ENCODE data around the gene ATP6V0B. TPM values are rescaled to one million over a fixed set of nuclear protein-coding genes. Genes with fewer than 3 reads are reported as not detected.
A peak's percentile ranks its signal among the peaks of the same experiment; 100 is the strongest.

Gene ATP6V0B
- total and polyA plus RNA-seq, 2 of the 13 experiments (the other 11 are each of a cell fraction or from before 2014, with no cell fraction given): 157 to 161 TPM

DNA sequence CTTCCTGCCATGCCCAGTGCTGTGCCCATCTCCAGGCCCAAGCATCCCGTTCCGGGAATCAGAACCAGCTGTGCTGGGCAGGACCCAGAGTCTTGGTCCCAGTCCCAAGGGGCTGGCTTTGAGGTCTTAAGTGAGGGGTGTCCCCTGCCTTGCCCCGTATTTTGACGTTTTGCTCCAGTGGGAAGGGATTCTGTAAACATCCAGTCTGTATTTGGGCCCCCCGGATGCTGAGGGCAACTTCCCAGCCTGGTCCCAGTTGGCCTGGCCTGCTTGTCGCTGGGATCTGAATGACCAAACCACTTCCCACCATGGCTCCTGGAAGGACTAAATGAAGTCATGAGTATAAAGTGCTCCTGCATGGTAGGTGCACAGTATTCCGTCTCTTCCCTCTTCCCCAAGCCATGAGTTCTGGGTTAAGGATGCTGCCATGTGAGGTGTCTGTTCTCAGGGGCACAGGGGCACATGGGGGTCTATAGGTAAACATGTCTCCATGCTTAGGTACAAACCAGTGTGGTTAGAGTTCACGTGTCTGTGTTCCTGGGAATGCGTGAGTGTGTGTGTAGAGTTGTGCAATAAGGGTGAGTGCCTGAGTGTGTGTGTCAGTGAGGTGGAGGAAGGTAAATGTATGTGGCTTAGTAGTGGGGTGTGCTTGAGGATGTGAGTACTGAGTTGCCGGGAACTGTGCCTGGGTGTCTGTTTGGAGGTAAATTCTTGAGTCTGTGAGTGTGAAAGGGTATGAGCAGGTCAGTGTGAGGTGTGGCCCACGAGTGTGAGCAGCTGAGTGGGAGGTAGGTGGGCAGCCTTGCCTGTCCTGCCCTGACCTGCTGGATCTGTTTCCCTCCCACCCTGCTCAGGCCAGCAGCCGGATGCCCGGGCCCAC, 5.7 kb downstream of the ATP6V0B start (continued):
- TF ChIP-seq EP300 (IDR thresholded peaks at IDR 0.05; ENCODE audit: low read depth in 2 of 2, low read length in 2 of 2) (no peak), EP300 (CRISPR knock-in tag; IDR thresholded peaks at IDR 0.05; ENCODE audit: borderline replicate concordance) (no peak), ZNF276 (CRISPR knock-in tag; IDR thresholded peaks at IDR 0.05; ENCODE audit: low read depth) (peak; percentile 37; the same call in 1 of the 2 replicates), ZNF616 (CRISPR knock-in tag; IDR thresholded peaks at IDR 0.05; ENCODE audit: low read depth) (no peak), GTF3A (CRISPR knock-in tag; conservative IDR thresholded peaks at IDR 0.05) (0 out of 2 replicates have a peak, but pooled peaks have one; percentile 31)

- no peak for FAIRE-seq
- peak overlapping the region; percentile 76 for H3K9ac ChIP-seq (ENCODE audit: insufficient read depth, low read depth, low read length)
Measured at GRCh38 chr1:43981135-43981491, 6.4 kb downstream of the ATP6V0B start.

More at GRCh38 chr1:43981135-43981491, 6.4 kb downstream of the ATP6V0B start:
- POLR2A ChIA-PET: interaction anchor here (1.2 kb wide), 1 partner anchor 8 kb away, joined by 3 read pairs; no protein-coding TSS in a partner anchor
- intact Hi-C loops (cut with micrococcal nuclease; ENCODE audit: unreplicated experiment) (no loop called here), in situ Hi-C loops (cut with HindIII; ENCODE audit: extremely low pct_ligation_motif_present, low pct_unique_long_range_greater_than_20kb) (no loop called here)
- H3K36me3 ChIP-seq (replicated peaks in 1 of 2; ENCODE audit: control insufficient read depth in 1 of 2, insufficient read depth in 2 of 2, low read length in 2 of 2): peaks cover 20 to 48% of the 10 kb centered on the region in 2 experiments
- no peak for DNase-seq (ENCODE audit: low spot score)
- BruUV-seq (replicated peaks): no TSS peak
- H3K4me2 ChIP-seq (ENCODE audit: low read depth, low read length): peak overlapping the region; percentile 91
- 95% methylated on average over 14 of the region's 20 CpGs for WGBS (ENCODE audit: low lambda C conversion rate)
- H3K27me3 ChIP-seq (ENCODE audit: control insufficient read depth in 1 of 2, insufficient read depth in 2 of 2, low read length in 2 of 2): no peaks in the 10 kb centered on the region
- H3K4me1 ChIP-seq (ENCODE audit: insufficient read depth, low read length): peaks cover 73% of the 10 kb centered on the region
- no peak overlapping the region for H2AFZ ChIP-seq (ENCODE audit: low read length)
- TF ChIP-seq HNRNPL (IDR thresholded peaks at IDR 0.05; ENCODE audit: low read depth, low read length) (0 out of 2 replicates have a peak, but pooled peaks have one; percentile 54), JARID2 (CRISPR knock-in tag; IDR thresholded peaks at IDR 0.05; ENCODE audit: insufficient replicate concordance) (no peak), SIX4 (CRISPR knock-in tag; IDR thresholded peaks at IDR 0.05) (no peak), RBFOX2 (IDR thresholded peaks at IDR 0.05; ENCODE audit: low read depth, low read length) (peak; percentile 61), REXO4 (CRISPR knock-in tag; IDR thresholded peaks at IDR 0.05; ENCODE audit: borderline replicate concordance) (no peak), HIVEP1 (CRISPR knock-in tag; IDR thresholded peaks at IDR 0.05) (no peak), CEBPB (IDR thresholded peaks at IDR 0.05; ENCODE audit: borderline replicate concordance, low read depth, low read length) (no peak), HOXD1 (CRISPR knock-in tag; IDR thresholded peaks at IDR 0.05) (no peak), RFX3 (CRISPR knock-in tag; IDR thresholded peaks at IDR 0.05) (no peak), ZFP82 (CRISPR knock-in tag; IDR thresholded peaks at IDR 0.05; ENCODE audit: borderline replicate concordance) (no peak), REPIN1 (CRISPR knock-in tag; IDR thresholded peaks at IDR 0.05; ENCODE audit: borderline replicate concordance, low read depth) (no peak)
- TF ChIP-seq, protein P1, sequence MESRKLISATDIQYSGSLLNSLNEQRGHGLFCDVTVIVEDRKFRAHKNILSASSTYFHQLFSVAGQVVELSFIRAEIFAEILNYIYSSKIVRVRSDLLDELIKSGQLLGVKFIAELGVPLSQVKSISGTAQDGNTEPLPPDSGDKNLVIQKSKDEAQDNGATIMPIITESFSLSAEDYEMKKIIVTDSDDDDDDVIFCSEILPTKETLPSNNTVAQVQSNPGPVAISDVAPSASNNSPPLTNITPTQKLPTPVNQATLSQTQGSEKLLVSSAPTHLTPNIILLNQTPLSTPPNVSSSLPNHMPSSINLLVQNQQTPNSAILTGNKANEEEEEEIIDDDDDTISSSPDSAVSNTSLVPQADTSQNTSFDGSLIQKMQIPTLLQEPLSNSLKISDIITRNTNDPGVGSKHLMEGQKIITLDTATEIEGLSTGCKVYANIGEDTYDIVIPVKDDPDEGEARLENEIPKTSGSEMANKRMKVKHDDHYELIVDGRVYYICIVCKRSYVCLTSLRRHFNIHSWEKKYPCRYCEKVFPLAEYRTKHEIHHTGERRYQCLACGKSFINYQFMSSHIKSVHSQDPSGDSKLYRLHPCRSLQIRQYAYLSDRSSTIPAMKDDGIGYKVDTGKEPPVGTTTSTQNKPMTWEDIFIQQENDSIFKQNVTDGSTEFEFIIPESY (CRISPR knock-in tag; IDR thresholded peaks at IDR 0.05): peak; percentile 66
- H3K79me2 ChIP-seq (ENCODE audit: insufficient read depth, low read length): peaks cover 44% of the 10 kb centered on the region
- no peaks in the 10 kb centered on the region for H3K9me3 ChIP-seq (ENCODE audit: low read length)
- peaks cover 4% of the 10 kb centered on the region; the same call in 1 of the 2 replicates for H4K20me1 ChIP-seq (ENCODE audit: insufficient read depth, low read length)
- ATAC-seq: no peak
- no peak overlapping the region for H3K27ac ChIP-seq (ENCODE audit: extremely low read length, insufficient read depth, low read length)
- CTCF ChIA-PET (ENCODE audit: low intra/inter-chr PET ratio, low total read pairs): no interaction called here
- peak overlapping the region in 1 of 3 experiments; percentile 87; a peak in 1 of 6 replicates for H3K4me3 ChIP-seq (replicated peaks in 1 of 3; ENCODE audit: insufficient read depth in 1 of 3, low read depth in 2 of 3, low read length in 3 of 3)

All from HepG2 (cell line).